Stimulated activated CD4-positive, alpha-beta T cell treated with anti-CD3 and anti-CD28 coated beads, TNF-alpha, amount 100 ng/mL, for 1 hour (primary cell): ENCODE measurements around the gene PAGE2.
"Not testable (repeated sequence)": the region's sequence is repeated elsewhere in the genome, so short reads cannot be mapped to it uniquely, and the experiment has no call there.

ENCODE experiments used
- DNase-seq, 3 donors: peaks; one replicate each; pipeline ENCODE4 v3.0.0-alpha.2; 2020; ENCODE audit warnings: low read depth in 3 of 3, low spot score in 1 of 3

PAGE2 gene

DNA sequence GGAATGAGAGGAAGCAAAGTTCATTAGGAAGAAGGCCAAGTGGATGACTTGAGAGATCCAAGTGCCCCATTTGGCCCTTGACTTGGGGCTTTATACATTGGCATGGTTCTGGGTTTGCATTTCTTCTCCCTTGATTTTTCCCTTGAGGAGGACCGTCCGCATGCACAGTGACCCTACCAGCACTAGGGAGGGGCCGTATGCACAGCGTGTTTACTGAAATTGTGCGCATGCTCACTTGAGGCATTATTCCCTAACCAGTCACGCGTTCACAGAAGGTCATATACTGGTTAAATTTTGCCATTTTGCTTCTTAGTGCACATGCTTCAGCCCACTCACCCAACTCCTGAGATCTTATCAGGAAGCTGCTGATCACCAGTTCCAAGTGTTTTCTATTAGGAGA, 35.1 kb downstream of the PAGE2 start:
- DNase-seq = no peak

DNA sequence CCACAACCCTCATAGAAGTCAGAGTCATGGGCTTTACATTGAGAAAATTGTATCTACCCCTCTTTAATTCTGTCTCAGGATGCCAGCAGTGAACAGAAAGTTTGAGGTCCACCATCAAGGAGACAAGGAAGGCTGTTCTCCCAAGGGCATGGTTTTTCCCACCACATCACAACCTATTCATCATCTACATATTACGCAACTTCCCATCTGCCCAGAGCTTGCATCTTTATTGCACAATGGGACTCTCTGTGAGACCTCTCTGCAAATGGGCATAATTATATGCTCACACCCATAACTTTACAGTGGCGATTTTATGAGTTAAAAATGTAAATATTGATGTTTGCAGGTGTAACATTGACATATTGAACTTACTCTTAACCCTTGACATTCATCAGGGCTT, 38.9 kb downstream of the PAGE2 start:
- DNase-seq = no peak

DNA sequence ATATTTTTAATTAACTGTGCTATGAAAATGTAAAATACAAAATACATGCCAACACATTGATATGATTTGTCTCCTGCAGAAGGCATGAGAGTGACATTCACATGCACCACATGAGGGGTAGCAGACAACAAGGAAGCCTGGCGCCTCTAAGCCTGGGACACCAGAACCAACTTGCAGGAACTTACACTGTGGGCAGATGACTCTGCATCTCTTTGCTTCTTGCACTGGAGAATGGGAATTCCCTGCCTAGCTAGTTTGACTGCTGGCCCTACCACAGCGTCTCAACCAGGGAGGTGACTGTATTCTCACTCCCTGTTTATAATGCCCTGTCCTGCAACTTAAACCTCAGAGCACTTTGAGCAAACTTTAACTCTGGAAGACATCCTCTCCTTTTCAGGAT, 40.5 kb downstream of the PAGE2 start:
- DNase-seq = no peak

- DNase-seq = no peak
These were observed 41.7 kb downstream of the PAGE2 start for GRCh38 chrX:55130481-55130880.

DNA sequence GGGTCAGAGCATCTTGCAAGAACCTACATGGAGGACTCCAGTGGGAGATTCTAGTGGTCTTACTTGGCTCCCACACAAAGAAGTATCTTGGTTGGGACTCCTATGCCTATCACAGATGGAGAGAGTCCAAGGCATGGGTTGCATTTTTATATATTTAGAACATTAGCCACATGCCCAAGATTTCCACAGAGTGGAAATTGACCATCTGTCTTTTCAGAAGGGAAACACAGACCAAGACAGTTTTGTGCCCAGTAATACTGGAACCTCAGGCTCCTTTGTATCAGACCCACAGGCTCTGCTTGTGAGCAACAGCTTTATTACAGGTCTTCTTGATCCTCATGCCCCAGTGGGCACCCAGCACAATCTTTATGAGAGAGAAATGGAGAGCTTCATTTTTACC, 43.6 kb downstream of the PAGE2 start:
- DNase-seq = no peak

DNA sequence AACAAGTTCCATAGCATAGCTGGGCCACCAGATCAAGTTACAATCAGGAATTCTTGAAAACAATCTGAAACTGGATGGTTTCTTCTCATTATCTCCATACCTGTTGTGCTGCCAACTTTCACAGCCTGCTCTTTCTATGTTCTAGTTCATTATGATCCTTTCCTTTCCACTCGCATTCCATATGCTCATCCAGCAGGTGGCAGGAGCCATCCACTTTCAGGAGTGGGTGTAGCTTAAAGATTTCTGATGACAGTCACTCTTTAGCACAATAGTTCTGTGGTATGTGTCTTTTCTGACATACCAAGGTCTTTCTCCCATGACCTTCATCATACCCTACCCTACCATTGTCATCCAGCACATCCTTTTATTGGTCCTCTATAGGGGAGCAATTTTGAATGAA, 46.4 kb downstream of the PAGE2 start:
- DNase-seq = no peak

DNA sequence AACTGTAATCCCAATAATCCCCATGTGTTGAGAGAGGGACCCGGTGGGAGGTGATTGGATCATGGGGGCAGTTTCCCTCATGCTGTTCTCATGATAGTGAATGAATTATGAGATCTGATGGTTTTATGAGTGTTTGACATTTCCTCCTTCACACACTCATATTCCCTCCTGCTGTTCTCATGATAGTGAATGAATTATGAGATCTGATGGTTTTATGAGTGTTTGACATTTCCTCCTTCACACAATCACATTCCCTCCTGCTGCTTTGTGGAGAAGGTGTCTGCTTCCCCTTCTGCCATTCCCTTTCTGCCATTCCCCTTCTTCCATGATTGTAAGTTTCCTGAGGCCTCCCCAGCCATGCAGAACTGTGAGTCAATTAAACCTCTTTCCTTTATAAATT, 52.0 kb downstream of the PAGE2 start:
- DNase-seq = not testable (repeated sequence)
